ENCODE measurements around the gene ALDH2. TPM values are rescaled to one million over a fixed set of nuclear protein-coding genes. Genes with fewer than 3 reads are reported as not detected.
"Not testable (repeated sequence)": the region's sequence is repeated elsewhere in the genome, so short reads cannot be mapped to it uniquely, and the experiment has no call there.

Gene ALDH2
- total and polyA plus RNA-seq, 9 of the 15 experiments (the other 6 are each of a cell fraction or from before 2014, with no cell fraction given), result 1.9 to 22.5 (median 12.2) TPM

- H3K4me3 ChIP-seq; DNase-seq (ENCODE audit: extremely low read depth in 1 of 4, low spot score in 3 of 4); H2AFZ ChIP-seq (ENCODE audit: low read depth, low read length); H3K9ac ChIP-seq (ENCODE audit: insufficient read depth in 1 of 2, low read depth in 2 of 2, low read length in 2 of 2); H3K79me2 ChIP-seq (ENCODE audit: control insufficient read depth, insufficient read depth, low read length); H3K4me1 ChIP-seq (replicated peaks in 1 of 2; ENCODE audit: control insufficient read depth in 2 of 2, insufficient read depth in 2 of 2, low read length in 2 of 2); BruUV-seq (replicated peaks); H4K20me1 ChIP-seq (replicated peaks; ENCODE audit: control insufficient read depth, insufficient read depth, low read length); CTCF ChIA-PET (ENCODE audit: low intra/inter-chr PET ratio); in situ Hi-C loops (cut with MboI); ATAC-seq; H3K27me3 ChIP-seq (ENCODE audit: control insufficient read depth in 2 of 2, insufficient read depth in 2 of 2, low read length in 2 of 2); H3K27ac ChIP-seq (ENCODE audit: extremely low read depth, low read depth, low read length); H3K36me3 ChIP-seq (ENCODE audit: control insufficient read depth, insufficient read depth, low read length); FAIRE-seq; H3K9me3 ChIP-seq (replicated peaks; ENCODE audit: control insufficient read depth, insufficient read depth, low read depth, low read length); H3K4me2 ChIP-seq (ENCODE audit: insufficient read depth, low read length); H3K9me1 ChIP-seq (ENCODE audit: control insufficient read depth, insufficient read depth, low read length): not testable (repeated sequence)
- WGBS (ENCODE audit: insufficient coverage, low coverage, missing lambda C conversion rate), result 3% methylated on average over 4 of the region's 8 CpGs
- POLR2A ChIA-PET, result interaction anchor here (0.7 kb wide), 1 partner anchor 14 kb away, joined by 6 read pairs; no protein-coding TSS in a partner anchor
- peak; percentile 62; the same call in 1 of the 2 replicates for TF ChIP-seq TFE3 (CRISPR knock-in tag; IDR thresholded peaks at IDR 0.05)
- intact Hi-C loops (cut with micrococcal nuclease), result loop anchor here (5.0 to 10.0 kb wide), 3 partner anchors 94 to 191 kb away; partner anchors contain the start of genes ERP29 and TMEM116
Measured at GRCh38 chr12:111820828-111821227, 54.1 kb downstream of the ALDH2 start.

GRCh38 chr12:111822886-111823285 is 56.2 kb downstream of the ALDH2 start:
- DNase-seq (ENCODE audit: extremely low read depth in 1 of 4, low spot score in 3 of 4) (no peak), ATAC-seq (no peak), FAIRE-seq (no peak)
- in situ Hi-C loops (cut with MboI), result no loop called here
- CTCF ChIA-PET (ENCODE audit: low intra/inter-chr PET ratio), result interaction anchor here (0.9 kb wide), 1 partner anchor 10 kb away, joined by 4 read pairs; no protein-coding TSS in a partner anchor
- WGBS (ENCODE audit: insufficient coverage, low coverage, missing lambda C conversion rate), result 0% methylated on average over 2 of the region's 2 CpGs
- H3K9me3 ChIP-seq (replicated peaks; ENCODE audit: control insufficient read depth, insufficient read depth, low read depth, low read length), result peaks cover 3% of the 10 kb centered on the region; the same call in 1 of the 2 replicates
- H3K4me2 ChIP-seq (ENCODE audit: insufficient read depth, low read length), result no peak overlapping the region
- H3K4me3 ChIP-seq, result no peak overlapping the region
- H3K27me3 ChIP-seq (ENCODE audit: control insufficient read depth in 2 of 2, insufficient read depth in 2 of 2, low read length in 2 of 2), result peaks cover 0 to 9% of the 10 kb centered on the region in 2 experiments; a peak in 3 of 5 replicates
- H3K4me1 ChIP-seq (replicated peaks in 1 of 2; ENCODE audit: control insufficient read depth in 2 of 2, insufficient read depth in 2 of 2, low read length in 2 of 2), result 0 out of 5 replicates have a peak, but pooled peaks cover 0 to 3% of the 10 kb centered on the region in 2 experiments
- no peaks in the 10 kb centered on the region for H3K79me2 ChIP-seq (ENCODE audit: control insufficient read depth, insufficient read depth, low read length)
- H3K36me3 ChIP-seq (ENCODE audit: control insufficient read depth, insufficient read depth, low read length), result no peaks in the 10 kb centered on the region
- intact Hi-C loops (cut with micrococcal nuclease), result loop anchor here (5.0 to 10.0 kb wide), 3 partner anchors 92 to 189 kb away; partner anchors contain the start of genes ERP29 and TMEM116
- H3K27ac ChIP-seq (ENCODE audit: extremely low read depth, low read depth, low read length), result no peak overlapping the region
- POLR2A ChIA-PET, result interaction anchor here (1.0 to 1.2 kb wide), 2 partner anchors 18 to 198 kb away, joined by 3 to 4 read pairs; no protein-coding TSS in a partner anchor
- TF ChIP-seq ZNF24 (IDR thresholded peaks at IDR 0.05) (no peak), ZBTB49 (CRISPR knock-in tag; IDR thresholded peaks at IDR 0.05; ENCODE audit: borderline replicate concordance) (no peak), EZH2 (IDR thresholded peaks at IDR 0.05; ENCODE audit: borderline replicate concordance, low read depth, low read length) (no peak)
- H3K9ac ChIP-seq (ENCODE audit: insufficient read depth in 1 of 2, low read depth in 2 of 2, low read length in 2 of 2), result no peak overlapping the region
- no peaks in the 10 kb centered on the region for H4K20me1 ChIP-seq (replicated peaks; ENCODE audit: control insufficient read depth, insufficient read depth, low read length)
- H2AFZ ChIP-seq (ENCODE audit: low read depth, low read length), result no peak overlapping the region
- no peaks in the 10 kb centered on the region for H3K9me1 ChIP-seq (ENCODE audit: control insufficient read depth, insufficient read depth, low read length)
- BruUV-seq (replicated peaks), result no TSS peak

Measured in K562 (cell line).